Neural progenitor cell (in vitro differentiated cells): ENCODE measurements around the gene HMGCR.

Experiments used
- EZH2 ChIP-seq: fragments of 200-600 bp; sonication (generic); IDR thresholded peaks from 2 replicates; pipeline ENCODE4 v1.6.1; 2017; ENCODE audit warnings: antibody characterized with exemption, mild to moderate bottlenecking, moderate library complexity
- TF ChIP-seq, protein P1 (sequence below): fragments of 200-600 bp; sonication (generic); IDR thresholded peaks from 2 replicates; pipeline ENCODE4 v1.5.1; 2017; ENCODE audit warnings: antibody characterized with exemption, mild to moderate bottlenecking

DNA sequence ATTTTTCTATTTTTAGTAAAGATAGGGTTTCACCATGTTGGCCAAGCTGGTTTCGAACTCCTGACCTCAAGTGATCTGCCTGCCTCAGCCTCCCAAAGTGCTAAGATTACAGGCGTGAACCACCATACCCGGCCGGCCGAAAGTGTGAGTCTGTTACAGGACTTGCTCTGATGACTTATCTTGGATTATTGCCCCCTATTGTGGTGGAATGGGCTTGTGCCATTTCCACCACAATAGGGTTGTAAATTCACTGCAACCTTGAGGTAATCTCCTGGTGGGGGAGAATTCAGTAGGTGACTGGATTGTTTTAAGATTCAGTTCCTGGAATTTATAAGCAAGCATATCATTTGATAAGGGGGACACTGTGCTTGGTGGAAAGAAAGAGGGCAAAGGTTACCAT, 15.0 kb upstream of the HMGCR start:
- TF ChIP-seq, protein P1, sequence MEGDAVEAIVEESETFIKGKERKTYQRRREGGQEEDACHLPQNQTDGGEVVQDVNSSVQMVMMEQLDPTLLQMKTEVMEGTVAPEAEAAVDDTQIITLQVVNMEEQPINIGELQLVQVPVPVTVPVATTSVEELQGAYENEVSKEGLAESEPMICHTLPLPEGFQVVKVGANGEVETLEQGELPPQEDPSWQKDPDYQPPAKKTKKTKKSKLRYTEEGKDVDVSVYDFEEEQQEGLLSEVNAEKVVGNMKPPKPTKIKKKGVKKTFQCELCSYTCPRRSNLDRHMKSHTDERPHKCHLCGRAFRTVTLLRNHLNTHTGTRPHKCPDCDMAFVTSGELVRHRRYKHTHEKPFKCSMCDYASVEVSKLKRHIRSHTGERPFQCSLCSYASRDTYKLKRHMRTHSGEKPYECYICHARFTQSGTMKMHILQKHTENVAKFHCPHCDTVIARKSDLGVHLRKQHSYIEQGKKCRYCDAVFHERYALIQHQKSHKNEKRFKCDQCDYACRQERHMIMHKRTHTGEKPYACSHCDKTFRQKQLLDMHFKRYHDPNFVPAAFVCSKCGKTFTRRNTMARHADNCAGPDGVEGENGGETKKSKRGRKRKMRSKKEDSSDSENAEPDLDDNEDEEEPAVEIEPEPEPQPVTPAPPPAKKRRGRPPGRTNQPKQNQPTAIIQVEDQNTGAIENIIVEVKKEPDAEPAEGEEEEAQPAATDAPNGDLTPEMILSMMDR = no peak
- no peak for TF ChIP-seq EZH2
